Activated naive CD8-positive, alpha-beta T cell treated with anti-CD3 and anti-CD28 coated beads, Interleukin-2, amount 50 U/mL, for 16 hours (primary cell): ENCODE data around the gene TOMM20.
"Not testable (repeated sequence)": the region's sequence is repeated elsewhere in the genome, so short reads cannot be mapped to it uniquely, and the experiment has no call there.

ENCODE experiments used
- DNase-seq: peaks from one replicate; pipeline ENCODE4 v3.0.0-alpha.2; 2020; ENCODE audit warnings: low read depth, low spot score

Gene TOMM20

DNA sequence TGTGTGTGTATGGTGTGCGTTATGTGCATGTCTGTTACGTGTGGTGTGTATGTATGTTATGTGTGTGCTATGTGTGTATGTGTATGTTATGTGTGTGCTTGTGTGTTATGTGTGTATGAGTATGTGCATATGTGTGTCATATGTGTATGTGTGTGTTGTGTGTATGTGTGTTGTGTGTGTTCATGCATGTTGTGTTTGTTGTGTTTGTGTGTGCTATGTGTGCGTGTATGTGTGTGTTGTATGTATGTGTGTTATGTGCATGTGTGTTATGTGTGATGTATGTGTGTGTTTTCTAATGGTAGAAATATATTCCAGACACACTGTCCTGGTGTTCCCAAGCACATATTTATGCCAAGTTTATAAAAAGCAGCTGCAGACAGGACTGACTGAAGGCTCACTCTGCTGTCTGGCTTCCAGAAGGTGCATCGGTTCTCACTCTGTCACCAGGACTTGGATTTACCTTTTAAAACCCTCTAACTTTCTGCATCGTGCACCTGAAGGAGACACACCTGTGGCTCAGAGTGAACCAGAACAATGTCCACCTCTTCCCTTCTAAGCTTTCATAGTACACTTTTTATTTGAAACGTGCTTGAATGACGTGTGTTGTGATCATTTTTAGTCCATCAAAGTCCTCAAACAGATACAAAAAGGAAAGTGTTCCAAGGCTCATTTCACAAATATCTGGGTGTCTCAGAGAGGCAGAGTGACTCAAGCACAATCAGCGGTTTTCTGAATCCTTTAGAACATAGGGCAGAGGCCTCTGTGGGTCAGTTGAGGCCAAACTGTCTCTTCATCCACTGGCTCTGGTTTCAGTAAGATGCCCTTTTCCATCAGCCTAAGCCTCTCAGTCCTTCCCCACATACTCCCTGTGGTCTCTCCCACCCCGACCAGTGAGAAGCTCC, 49.9 kb downstream of the TOMM20 start:
- no peak for DNase-seq

GRCh38 chr1:235077571-235078479, 50.8 kb downstream of the TOMM20 start:
- no peak for DNase-seq

- DNase-seq, result no peak
Measured at GRCh38 chr1:235077163-235077540, 51.5 kb downstream of the TOMM20 start.

GRCh38 chr1:235076504-235077162, 52.0 kb downstream of the TOMM20 start:
- DNase-seq, result no peak

- DNase-seq, result no peak
Measured at GRCh38 chr1:235075777-235076308, 52.8 kb downstream of the TOMM20 start.

GRCh38 chr1:235075048-235075776, 53.4 kb downstream of the TOMM20 start:
- no peak for DNase-seq

GRCh38 chr1:235074523-235075047, 54.1 kb downstream of the TOMM20 start:
- peak; percentile 32 for DNase-seq

DNA sequence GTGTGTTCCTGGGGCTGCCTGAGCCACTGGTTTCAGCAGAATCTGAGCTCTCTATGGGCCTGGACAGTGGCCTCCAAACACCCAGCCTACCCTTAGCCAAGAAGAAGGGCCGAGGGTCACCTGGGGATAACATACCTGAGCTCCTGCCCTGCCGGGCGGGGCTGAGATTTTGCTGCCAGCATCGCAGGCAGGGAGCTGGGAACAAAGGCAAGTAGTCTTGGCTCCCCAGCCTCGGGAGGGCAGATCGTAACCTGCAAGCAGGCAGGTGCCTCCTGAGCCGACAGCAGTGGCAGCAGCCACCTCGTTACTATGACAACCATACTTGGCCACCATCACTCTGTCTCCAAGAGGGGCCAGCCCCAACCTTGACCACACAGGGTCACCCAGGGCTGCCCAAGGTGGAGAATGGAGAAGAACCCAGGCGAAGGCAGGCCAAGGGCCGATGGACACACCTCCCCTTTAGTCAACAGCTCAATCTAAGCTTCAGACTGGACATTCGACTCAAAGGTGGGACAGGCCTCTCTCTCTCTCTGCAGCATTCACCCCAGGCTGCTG, 54.6 kb downstream of the TOMM20 start:
- no peak for DNase-seq

- DNase-seq, result no peak
Measured at GRCh38 chr1:235073331-235073967, 55.2 kb downstream of the TOMM20 start.

GRCh38 chr1:235072577-235072976, 56.1 kb downstream of the TOMM20 start:
- not testable (repeated sequence) for DNase-seq

DNA sequence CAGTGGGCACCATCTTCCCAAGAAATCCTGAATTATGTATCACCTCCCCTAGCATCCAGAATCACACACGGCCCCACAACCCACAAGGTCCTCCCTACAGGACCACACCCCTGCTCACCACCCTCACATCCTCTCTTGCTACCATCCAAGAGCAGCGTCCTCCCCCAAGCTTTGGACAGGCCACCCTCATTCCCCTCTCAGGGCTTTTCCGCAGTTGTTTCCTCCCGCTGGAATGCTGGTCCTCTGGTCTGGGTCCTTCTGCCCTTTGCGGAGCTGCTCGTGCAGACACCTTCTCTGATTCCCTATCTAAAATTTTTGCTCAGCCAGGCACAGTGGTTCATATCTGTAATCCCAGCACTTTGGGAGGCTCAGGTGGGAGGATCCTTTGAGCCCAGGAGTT, 56.5 kb downstream of the TOMM20 start:
- DNase-seq, result no peak

- DNase-seq, result no peak
Measured at GRCh38 chr1:235070819-235071218, 57.8 kb downstream of the TOMM20 start.

- no peak for DNase-seq
Measured at GRCh38 chr1:235069577-235070563, 58.8 kb downstream of the TOMM20 start.

- no peak for DNase-seq
Measured at GRCh38 chr1:235069176-235069575, 59.5 kb downstream of the TOMM20 start.

DNA sequence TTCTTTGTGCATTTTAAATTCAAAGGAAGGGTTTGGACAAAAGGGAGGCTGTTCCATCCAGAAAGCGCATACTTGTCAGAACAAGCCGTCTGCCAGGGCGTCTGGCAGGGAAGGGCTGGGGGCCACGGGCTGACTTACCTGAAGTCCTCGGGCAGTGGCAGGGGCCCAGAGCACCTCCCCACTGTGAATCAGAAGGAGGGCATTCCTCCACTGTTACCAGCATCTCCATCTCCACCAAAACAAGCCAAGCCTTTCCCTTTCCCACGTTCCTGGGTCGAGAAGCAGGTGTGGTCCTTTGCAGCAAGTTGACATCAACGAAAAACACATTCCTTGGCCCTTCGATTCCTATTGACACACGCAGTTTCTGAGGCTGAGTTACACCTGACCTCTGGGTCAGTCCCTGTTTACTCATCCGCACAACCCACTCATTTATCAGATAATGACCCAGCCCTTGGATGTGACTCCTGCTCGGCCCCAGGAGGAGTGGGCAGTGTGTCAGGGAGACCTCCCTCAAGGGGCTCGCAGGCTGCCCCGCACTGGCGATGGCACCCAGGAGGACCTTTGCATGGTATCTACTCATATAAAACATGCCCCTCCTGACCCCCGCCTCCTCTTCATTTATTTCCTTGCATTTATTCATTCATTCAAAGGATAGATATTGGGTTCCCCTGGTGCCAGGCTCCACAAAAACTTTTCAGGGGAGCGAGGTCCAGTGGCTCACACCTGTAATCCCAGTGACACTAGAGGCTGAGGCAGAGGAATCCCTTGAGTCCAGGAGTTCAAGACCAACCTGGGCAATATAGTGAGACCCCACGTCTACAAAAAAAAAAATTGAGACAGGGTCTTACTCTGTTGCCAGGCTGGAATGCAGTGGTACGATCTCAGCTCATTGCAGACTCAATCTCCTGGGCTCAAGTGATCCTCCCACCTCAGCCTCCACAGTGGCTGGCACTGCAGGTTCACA, 60.2 kb downstream of the TOMM20 start:
- no peak for DNase-seq

GRCh38 chr1:235067396-235068157, 61.1 kb downstream of the TOMM20 start:
- DNase-seq, result no peak
